ENCODE results near the gene CNPY4. TPM values are rescaled to one million over a fixed set of nuclear protein-coding genes. Genes with fewer than 3 reads are reported as not detected.

The CNPY4 gene
- total and polyA plus RNA-seq, 5 experiments from 2014 or later = 19.8 to 99.6 (median 23.5) TPM

- peaks cover 36 to 77% (median 69%) of the 10 kb centered on the region in 4 donors for H3K4me1 Mint-ChIP-seq
- peaks cover 0 to 18% (median 0%) of the 10 kb centered on the region in 5 donors for H3K27me3 Mint-ChIP-seq
- peak overlapping the region; percentile 5 to 88 (median 76) for H3K4me3 Mint-ChIP-seq
- H3K27ac Mint-ChIP-seq = peak overlapping the region; percentile 7 to 99 (median 96)
- no peaks in the 10 kb centered on the region for H3K36me3 Mint-ChIP-seq
- no peaks in the 10 kb centered on the region for H3K9me3 Mint-ChIP-seq
- no peak for ATAC-seq
- POLR2A ChIA-PET = interaction anchor here (0.6 to 18.7 kb wide), 10 partner anchors 9 to 993 kb away, joined by 3 to 358 read pairs (median 4); partner anchors contain the start of genes GPC2, LAMTOR4, STAG3 and TRAPPC14
- no peak for DNase-seq
These were observed 44.4 kb downstream of the CNPY4 start for GRCh38 chr7:100163871-100164270.

- H3K27me3 Mint-ChIP-seq = peaks cover 0 to 22% (median 0%) of the 10 kb centered on the region in 5 donors
- DNase-seq (peak in 6 of 10 donors; percentile 32 to 75 (median 56)), ATAC-seq (peak; percentile 50 to 68)
- H3K27ac Mint-ChIP-seq = peak overlapping the region; percentile 93 to 97 (median 96)
- H3K4me3 Mint-ChIP-seq = peak overlapping the region; percentile 82 to 96 (median 89)
- H3K4me1 Mint-ChIP-seq = peaks cover 47 to 88% (median 80%) of the 10 kb centered on the region in 4 donors
- POLR2A ChIA-PET = interaction anchor here (1.0 to 18.7 kb wide), 13 partner anchors 13 to 264 kb away, joined by 3 to 358 read pairs (median 4); partner anchors contain the start of genes AP4M1, GPC2, LAMTOR4 and MBLAC1
- H3K9me3 Mint-ChIP-seq = no peaks in the 10 kb centered on the region
- no peaks in the 10 kb centered on the region for H3K36me3 Mint-ChIP-seq
These were observed 47.0 kb downstream of the CNPY4 start for GRCh38 chr7:100166317-100166940.

- no peaks in the 10 kb centered on the region for H3K36me3 Mint-ChIP-seq
- H3K4me3 Mint-ChIP-seq = peak overlapping the region; percentile 82 to 96 (median 89)
- no peak for DNase-seq
- no peak for ATAC-seq
- no peaks in the 10 kb centered on the region for H3K9me3 Mint-ChIP-seq
- POLR2A ChIA-PET = interaction anchor here (0.8 to 18.7 kb wide), 15 partner anchors 12 to 263 kb away, joined by 3 to 358 read pairs (median 4); partner anchors contain the start of genes AP4M1, GPC2, LAMTOR4 and MBLAC1
- peak overlapping the region; percentile 93 to 97 (median 96) for H3K27ac Mint-ChIP-seq
- H3K4me1 Mint-ChIP-seq = peaks cover 47 to 94% (median 79%) of the 10 kb centered on the region in 4 donors
- H3K27me3 Mint-ChIP-seq = peaks cover 0 to 22% (median 0%) of the 10 kb centered on the region in 5 donors
These were observed 47.8 kb downstream of the CNPY4 start for GRCh38 chr7:100166970-100167911.

- ATAC-seq (no peak), DNase-seq (peak in 1 of 10 donors; percentile 32)
- Mint-ChIP-seq H3K4me1 (peaks cover 45 to 87% (median 75%) of the 10 kb centered on the region in 4 donors), H3K9me3 (no peaks in the 10 kb centered on the region), H3K36me3 (no peaks in the 10 kb centered on the region), H3K4me3 (peak overlapping the region; percentile 82 to 96 (median 89)), H3K27me3 (peaks cover 0 to 22% (median 0%) of the 10 kb centered on the region in 5 donors), H3K27ac (peak overlapping the region; percentile 93 to 97 (median 96))
- POLR2A ChIA-PET = interaction anchor here (0.6 to 18.7 kb wide), 12 partner anchors 11 to 261 kb away, joined by 3 to 358 read pairs (median 5); partner anchors contain the start of genes CNPY4, GPC2, LAMTOR4 and MBLAC1
These were observed 48.5 kb downstream of the CNPY4 start for GRCh38 chr7:100167912-100168323.

GRCh38 chr7:100169147-100169850 is 49.9 kb downstream of the CNPY4 start:
- peak in 6 of 10 donors; percentile 35 to 60 (median 48) for DNase-seq
- peak overlapping the region; percentile 93 to 97 (median 96) for H3K27ac Mint-ChIP-seq
- POLR2A ChIA-PET = interaction anchor here (0.7 to 18.7 kb wide), 6 partner anchors 10 to 393 kb away, joined by 3 to 358 read pairs (median 7); partner anchors contain the start of genes AP4M1, GPC2, LAMTOR4 and STAG3
- peaks cover 0 to 22% (median 0%) of the 10 kb centered on the region in 5 donors for H3K27me3 Mint-ChIP-seq
- ATAC-seq = peak; percentile 30 to 44
- H3K9me3 Mint-ChIP-seq = no peaks in the 10 kb centered on the region
- H3K4me1 Mint-ChIP-seq = peaks cover 49 to 82% (median 66%) of the 10 kb centered on the region in 4 donors
- H3K36me3 Mint-ChIP-seq = no peaks in the 10 kb centered on the region
- H3K4me3 Mint-ChIP-seq = peak overlapping the region; percentile 82 to 96 (median 89)

- POLR2A ChIA-PET = interaction anchor here (1.2 to 18.7 kb wide), 4 partner anchors 9 to 42 kb away, joined by 3 to 358 read pairs (median 104); partner anchors contain the start of genes GPC2, LAMTOR4, STAG3 and TRAPPC14
- Mint-ChIP-seq H3K4me1 (peaks cover 49 to 81% (median 68%) of the 10 kb centered on the region in 4 donors), H3K27ac (peak overlapping the region; percentile 93 to 99 (median 96)), H3K9me3 (no peaks in the 10 kb centered on the region), H3K4me3 (peak overlapping the region; percentile 82 to 95 (median 89)), H3K27me3 (peaks cover 0 to 22% (median 0%) of the 10 kb centered on the region in 5 donors), H3K36me3 (peaks cover 0 to 2% (median 0%) of the 10 kb centered on the region in 3 donors)
- no peak for ATAC-seq
- DNase-seq = no peak
These were observed 50.9 kb downstream of the CNPY4 start for GRCh38 chr7:100170101-100170897.

- Mint-ChIP-seq H3K9me3 (no peaks in the 10 kb centered on the region), H3K36me3 (peaks cover 0 to 2% (median 0%) of the 10 kb centered on the region in 3 donors), H3K4me3 (peak overlapping the region; percentile 83 to 95 (median 86)), H3K27ac (peak overlapping the region; percentile 89 to 99 (median 94)), H3K27me3 (peaks cover 0 to 20% (median 0%) of the 10 kb centered on the region in 5 donors), H3K4me1 (peaks cover 47 to 80% (median 66%) of the 10 kb centered on the region in 4 donors)
- ATAC-seq (peak; percentile 37 to 59), DNase-seq (peak in 5 of 10 donors; percentile 47 to 77 (median 64))
- POLR2A ChIA-PET = interaction anchor here (0.6 to 18.7 kb wide), 10 partner anchors 7 to 303 kb away, joined by 3 to 358 read pairs (median 4); partner anchors contain the start of genes LAMTOR4, MBLAC1 and TRAPPC14
These were observed 51.8 kb downstream of the CNPY4 start for GRCh38 chr7:100171087-100171681.

- Mint-ChIP-seq H3K4me1 (peaks cover 46 to 80% (median 65%) of the 10 kb centered on the region in 4 donors), H3K27ac (peak overlapping the region in 9 of 10 donors; percentile 16 to 89 (median 81)), H3K4me3 (peak overlapping the region; percentile 67 to 87 (median 82)), H3K36me3 (peaks cover 0 to 2% (median 0%) of the 10 kb centered on the region in 3 donors), H3K9me3 (no peaks in the 10 kb centered on the region), H3K27me3 (peaks cover 0 to 18% (median 0%) of the 10 kb centered on the region in 5 donors)
- ATAC-seq (peak; percentile 19 to 23), DNase-seq (peak in 1 of 10 donors; percentile 35)
- POLR2A ChIA-PET = interaction anchor here (0.6 to 18.7 kb wide), 13 partner anchors 8 to 304 kb away, joined by 3 to 358 read pairs (median 4); partner anchors contain the start of genes LAMTOR4, MBLAC1 and TRAPPC14
These were observed 52.4 kb downstream of the CNPY4 start for GRCh38 chr7:100171840-100172239.

GRCh38 chr7:100173806-100174495 is 54.5 kb downstream of the CNPY4 start:
- H3K4me3 Mint-ChIP-seq = no peak overlapping the region
- peak overlapping the region in 7 of 10 donors; percentile 5 to 87 (median 43) for H3K27ac Mint-ChIP-seq
- DNase-seq = no peak
- POLR2A ChIA-PET = interaction anchor here (2.8 to 18.7 kb wide), 2 partner anchors 10 to 21 kb away, joined by 13 to 358 read pairs; partner anchors contain the start of genes LAMTOR4 and TRAPPC14
- no peaks in the 10 kb centered on the region for H3K9me3 Mint-ChIP-seq
- peaks cover 0 to 2% (median 0%) of the 10 kb centered on the region in 3 donors for H3K36me3 Mint-ChIP-seq
- H3K4me1 Mint-ChIP-seq = peaks cover 29 to 67% (median 53%) of the 10 kb centered on the region in 4 donors
- H3K27me3 Mint-ChIP-seq = peaks cover 0 to 4% (median 0%) of the 10 kb centered on the region in 5 donors
- no peak for ATAC-seq
